Keratinocyte (primary cell): ENCODE measurements around the gene LRIG2.
"Not testable (repeated sequence)": the region's sequence is repeated elsewhere in the genome, so short reads cannot be mapped to it uniquely, and the experiment has no call there.

Source experiments
- EZH2 ChIP-seq: IDR thresholded peaks from one replicate; pipeline ENCODE4 v1.6.1; 2012; ENCODE audit warnings: inconsistent platforms, mild to moderate bottlenecking, low read length, moderate library complexity
- TF ChIP-seq, protein P1 (sequence below), 3 experiments: IDR thresholded peaks in 1 of 3; conservative IDR thresholded peaks in 1 of 3; optimal IDR thresholded peaks in 1 of 3; 2 replicates in 2 of 3; 3 replicates in 1 of 3; pipeline versions ENCODE3 to v1.5.1; 2011; ENCODE audit warnings: low read length in 3 of 3, mild to moderate bottlenecking in 3 of 3, moderate library complexity in 2 of 3, control low read depth in 1 of 3, inconsistent platforms in 1 of 3; ENCODE audit not compliant: insufficient read depth in 2 of 3; ENCODE audit errors: extremely low read depth in 1 of 3

- not testable (repeated sequence) for TF ChIP-seq EZH2
- TF ChIP-seq, protein P1, sequence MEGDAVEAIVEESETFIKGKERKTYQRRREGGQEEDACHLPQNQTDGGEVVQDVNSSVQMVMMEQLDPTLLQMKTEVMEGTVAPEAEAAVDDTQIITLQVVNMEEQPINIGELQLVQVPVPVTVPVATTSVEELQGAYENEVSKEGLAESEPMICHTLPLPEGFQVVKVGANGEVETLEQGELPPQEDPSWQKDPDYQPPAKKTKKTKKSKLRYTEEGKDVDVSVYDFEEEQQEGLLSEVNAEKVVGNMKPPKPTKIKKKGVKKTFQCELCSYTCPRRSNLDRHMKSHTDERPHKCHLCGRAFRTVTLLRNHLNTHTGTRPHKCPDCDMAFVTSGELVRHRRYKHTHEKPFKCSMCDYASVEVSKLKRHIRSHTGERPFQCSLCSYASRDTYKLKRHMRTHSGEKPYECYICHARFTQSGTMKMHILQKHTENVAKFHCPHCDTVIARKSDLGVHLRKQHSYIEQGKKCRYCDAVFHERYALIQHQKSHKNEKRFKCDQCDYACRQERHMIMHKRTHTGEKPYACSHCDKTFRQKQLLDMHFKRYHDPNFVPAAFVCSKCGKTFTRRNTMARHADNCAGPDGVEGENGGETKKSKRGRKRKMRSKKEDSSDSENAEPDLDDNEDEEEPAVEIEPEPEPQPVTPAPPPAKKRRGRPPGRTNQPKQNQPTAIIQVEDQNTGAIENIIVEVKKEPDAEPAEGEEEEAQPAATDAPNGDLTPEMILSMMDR (optimal IDR thresholded peaks at IDR 0.05 in 1 of 3, IDR thresholded peaks at IDR 0.05 in 1 of 3, conservative IDR thresholded peaks at IDR 0.05 in 1 of 3; ENCODE audit: extremely low read depth in 1 of 3, insufficient read depth in 2 of 3, low read length in 3 of 3) = not testable (repeated sequence)
Observed at GRCh38 chr1:113023316-113023715, 49.7 kb upstream of the LRIG2 start.
